GM12878 (cell line): ENCODE data around the gene SUCO. TPM values are rescaled to one million over a fixed set of nuclear protein-coding genes. Genes with fewer than 3 reads are reported as not detected.

Source experiments
- CHD4 ChIP-seq: fragments of 200-600 bp; sonication (generic); IDR thresholded peaks from 2 replicates; pipeline ENCODE4 v1.6.1; 2016; ENCODE audit warnings: mild to moderate bottlenecking
- EP300 ChIP-seq, 2 experiments: fragments of 150-350 bp in 1 of 2; IDR thresholded peaks; 2 replicates each; pipeline ENCODE4 v1.6.1; 2011 to 2012; ENCODE audit warnings: low read depth in 2 of 2, low read length in 2 of 2, borderline replicate concordance in 1 of 2, improper control_type of control experiment in 1 of 2, inconsistent platforms in 1 of 2; ENCODE audit not compliant: control insufficient read depth in 1 of 2
- IKZF2 ChIP-seq, 2 experiments: fragments of 450-650 bp; IDR thresholded peaks; 2 replicates each; pipeline ENCODE4 v1.6.1; 2017; ENCODE audit warnings: mild to moderate bottlenecking in 2 of 2, moderate library complexity in 2 of 2
- IRF4 ChIP-seq: IDR thresholded peaks from 2 replicates; pipeline ENCODE4 v1.6.1; 2011; ENCODE audit warnings: low read depth, low read length
- MTA2 ChIP-seq: fragments of 450-650 bp; IDR thresholded peaks from 2 replicates; pipeline ENCODE4 v1.6.1; 2016; ENCODE audit warnings: low read depth, mild to moderate bottlenecking, moderate library complexity
- MXI1 ChIP-seq: fragments of 150-350 bp; IDR thresholded peaks from 2 replicates; pipeline ENCODE4 v1.6.1; 2011; ENCODE audit warnings: low read depth, mild to moderate bottlenecking, inconsistent platforms, low read length, improper control_type of control experiment
- PAX5 ChIP-seq: IDR thresholded peaks from 2 replicates; pipeline ENCODE4 v1.6.1; 2011; ENCODE audit warnings: low read depth, low read length, borderline replicate concordance
- POLR2A ChIP-seq: IDR thresholded peaks from 2 replicates; pipeline ENCODE4 v1.6.1; 2011; ENCODE audit warnings: low read depth, mild to moderate bottlenecking, low read length
- POLR2AphosphoS5 ChIP-seq: IDR thresholded peaks from 2 replicates; pipeline ENCODE4 v1.6.1; 2011; ENCODE audit warnings: mild to moderate bottlenecking, low read length, inconsistent platforms
- RAD21 ChIP-seq: IDR thresholded peaks from 2 replicates; pipeline ENCODE4 v1.6.1; 2011; ENCODE audit warnings: mild to moderate bottlenecking, low read depth, low read length, moderate library complexity; ENCODE audit not compliant: insufficient read depth
- SPI1 ChIP-seq: IDR thresholded peaks from 2 replicates; pipeline ENCODE4 v1.6.1; 2011; ENCODE audit warnings: low read depth, mild to moderate bottlenecking, low read length, moderate library complexity, borderline replicate concordance; ENCODE audit not compliant: insufficient read depth
- TARDBP ChIP-seq: IDR thresholded peaks from 2 replicates; pipeline ENCODE4 v1.6.1; 2016; ENCODE audit warnings: borderline replicate concordance
- polyA plus RNA-seq, 11 experiments: library from polyadenylated mRNA; depleted of rRNA in 4 of 11; unstranded in 6 of 11; stranded (reverse) in 5 of 11; fragments of >200 nt; fragmentation: Nextera tagmentation in 4 of 11; fragmentation: Illumina TruSeq in 1 of 11; extraction: Ambion mirVana in 4 of 11; extraction: Trizol in 1 of 11; gene quantifications; 1 replicate in 1 of 11; 2 replicates in 10 of 11; pipeline versions ENCODE4 v1.2.1 to v1.2.3, GENCODE V29; 2011 to 2016; ENCODE audit warnings: inconsistent platforms in 2 of 11, missing spikeins in 2 of 11, low read depth in 1 of 11
- total RNA-seq, 4 experiments: library from RNA; depleted of rRNA in 3 of 4; stranded (reverse); fragments of >200 nt in 3 of 4; fragmentation: Illumina TruSeq in 1 of 4; extraction: Trizol in 1 of 4; gene quantifications; 2 replicates each; pipeline versions ENCODE4 v1.2.1 to v1.2.3, GENCODE V29; 2013 to 2021
- TF ChIP-seq, protein P1 (sequence below): fragments of 450-650 bp; formaldehyde crosslinking; IDR thresholded peaks from 2 replicates; pipeline ENCODE4 v1.4.0; 2020; ENCODE audit warnings: mild to moderate bottlenecking, moderate library complexity
- TF ChIP-seq, protein P2 (sequence below): fragments of 450-650 bp; IDR thresholded peaks from 2 replicates; pipeline ENCODE4 v1.6.1; 2017; ENCODE audit warnings: mild to moderate bottlenecking
- TF ChIP-seq, protein P3 (sequence below): fragments of 450-650 bp; formaldehyde crosslinking; IDR thresholded peaks from 2 replicates; pipeline ENCODE4 v1.5.0; 2022; ENCODE audit warnings: mild to moderate bottlenecking, missing genetic modification characterization

Gene SUCO
- total and polyA plus RNA-seq, 10 of the 15 experiments (the other 5 are each of a cell fraction or from before 2014, with no cell fraction given): 1.7 to 15.3 (median 8.4) TPM

DNA sequence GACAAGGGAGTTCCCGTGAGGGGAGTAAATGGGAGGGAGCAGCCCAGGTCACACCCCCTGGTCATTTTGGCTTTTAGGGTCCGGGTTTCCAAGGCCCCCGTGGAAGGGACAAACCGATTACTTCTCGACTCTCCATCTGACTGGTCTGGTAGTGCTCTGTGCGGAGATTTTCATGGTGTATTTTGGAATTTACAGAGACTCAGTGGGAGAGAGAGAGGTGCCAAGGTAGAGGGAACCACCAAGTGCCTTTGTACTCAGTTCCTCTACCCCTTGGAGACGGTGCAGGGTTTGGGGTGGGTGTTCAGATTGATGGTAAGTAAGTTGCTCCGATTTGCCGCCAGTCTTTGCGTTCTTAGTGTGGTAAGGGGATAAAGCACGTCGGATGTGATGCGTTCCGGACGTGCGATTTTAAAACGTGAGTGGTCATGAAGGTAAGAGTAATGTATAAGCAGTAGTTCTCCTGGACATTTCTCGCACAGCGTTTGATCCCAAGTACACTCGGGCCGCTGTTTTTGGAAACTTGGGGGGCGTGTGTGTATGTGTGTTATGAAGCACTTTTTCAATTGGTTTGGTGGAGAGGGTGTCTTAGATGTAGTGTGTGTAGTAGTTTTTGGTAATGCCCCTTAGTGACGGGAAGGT lies 682 bp downstream of the SUCO start (continued):
- TF ChIP-seq EP300 (IDR thresholded peaks at IDR 0.05; ENCODE audit: borderline replicate concordance in 1 of 2, control insufficient read depth in 1 of 2, low read depth in 2 of 2, low read length in 2 of 2) (no peak), SPI1 (0 out of 2 replicates have a peak, but pooled peaks have one; percentile 23), CHD4 (no peak), IKZF2 (IDR thresholded peaks at IDR 0.05) (0 out of 4 replicates have a peak, but pooled peaks have one; percentile 2 to 5), MXI1 (peak; percentile 31; the same call in 1 of the 2 replicates), PAX5 (no peak), RAD21 (no peak), POLR2AphosphoS5 (peak; percentile 13; the same call in 1 of the 2 replicates), POLR2A (no peak), MTA2 (0 out of 2 replicates have a peak, but pooled peaks have one; percentile 12), IRF4 (no peak), TARDBP (no peak)
- TF ChIP-seq, protein P1, sequence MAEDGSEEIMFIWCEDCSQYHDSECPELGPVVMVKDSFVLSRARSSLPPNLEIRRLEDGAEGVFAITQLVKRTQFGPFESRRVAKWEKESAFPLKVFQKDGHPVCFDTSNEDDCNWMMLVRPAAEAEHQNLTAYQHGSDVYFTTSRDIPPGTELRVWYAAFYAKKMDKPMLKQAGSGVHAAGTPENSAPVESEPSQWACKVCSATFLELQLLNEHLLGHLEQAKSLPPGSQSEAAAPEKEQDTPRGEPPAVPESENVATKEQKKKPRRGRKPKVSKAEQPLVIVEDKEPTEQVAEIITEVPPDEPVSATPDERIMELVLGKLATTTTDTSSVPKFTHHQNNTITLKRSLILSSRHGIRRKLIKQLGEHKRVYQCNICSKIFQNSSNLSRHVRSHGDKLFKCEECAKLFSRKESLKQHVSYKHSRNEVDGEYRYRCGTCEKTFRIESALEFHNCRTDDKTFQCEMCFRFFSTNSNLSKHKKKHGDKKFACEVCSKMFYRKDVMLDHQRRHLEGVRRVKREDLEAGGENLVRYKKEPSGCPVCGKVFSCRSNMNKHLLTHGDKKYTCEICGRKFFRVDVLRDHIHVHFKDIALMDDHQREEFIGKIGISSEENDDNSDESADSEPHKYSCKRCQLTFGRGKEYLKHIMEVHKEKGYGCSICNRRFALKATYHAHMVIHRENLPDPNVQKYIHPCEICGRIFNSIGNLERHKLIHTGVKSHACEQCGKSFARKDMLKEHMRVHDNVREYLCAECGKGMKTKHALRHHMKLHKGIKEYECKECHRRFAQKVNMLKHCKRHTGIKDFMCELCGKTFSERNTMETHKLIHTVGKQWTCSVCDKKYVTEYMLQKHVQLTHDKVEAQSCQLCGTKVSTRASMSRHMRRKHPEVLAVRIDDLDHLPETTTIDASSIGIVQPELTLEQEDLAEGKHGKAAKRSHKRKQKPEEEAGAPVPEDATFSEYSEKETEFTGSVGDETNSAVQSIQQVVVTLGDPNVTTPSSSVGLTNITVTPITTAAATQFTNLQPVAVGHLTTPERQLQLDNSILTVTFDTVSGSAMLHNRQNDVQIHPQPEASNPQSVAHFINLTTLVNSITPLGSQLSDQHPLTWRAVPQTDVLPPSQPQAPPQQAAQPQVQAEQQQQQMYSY (CRISPR knock-in tag): no peak
- TF ChIP-seq, protein P2, sequence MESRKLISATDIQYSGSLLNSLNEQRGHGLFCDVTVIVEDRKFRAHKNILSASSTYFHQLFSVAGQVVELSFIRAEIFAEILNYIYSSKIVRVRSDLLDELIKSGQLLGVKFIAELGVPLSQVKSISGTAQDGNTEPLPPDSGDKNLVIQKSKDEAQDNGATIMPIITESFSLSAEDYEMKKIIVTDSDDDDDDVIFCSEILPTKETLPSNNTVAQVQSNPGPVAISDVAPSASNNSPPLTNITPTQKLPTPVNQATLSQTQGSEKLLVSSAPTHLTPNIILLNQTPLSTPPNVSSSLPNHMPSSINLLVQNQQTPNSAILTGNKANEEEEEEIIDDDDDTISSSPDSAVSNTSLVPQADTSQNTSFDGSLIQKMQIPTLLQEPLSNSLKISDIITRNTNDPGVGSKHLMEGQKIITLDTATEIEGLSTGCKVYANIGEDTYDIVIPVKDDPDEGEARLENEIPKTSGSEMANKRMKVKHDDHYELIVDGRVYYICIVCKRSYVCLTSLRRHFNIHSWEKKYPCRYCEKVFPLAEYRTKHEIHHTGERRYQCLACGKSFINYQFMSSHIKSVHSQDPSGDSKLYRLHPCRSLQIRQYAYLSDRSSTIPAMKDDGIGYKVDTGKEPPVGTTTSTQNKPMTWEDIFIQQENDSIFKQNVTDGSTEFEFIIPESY: no peak
- TF ChIP-seq, protein P3, sequence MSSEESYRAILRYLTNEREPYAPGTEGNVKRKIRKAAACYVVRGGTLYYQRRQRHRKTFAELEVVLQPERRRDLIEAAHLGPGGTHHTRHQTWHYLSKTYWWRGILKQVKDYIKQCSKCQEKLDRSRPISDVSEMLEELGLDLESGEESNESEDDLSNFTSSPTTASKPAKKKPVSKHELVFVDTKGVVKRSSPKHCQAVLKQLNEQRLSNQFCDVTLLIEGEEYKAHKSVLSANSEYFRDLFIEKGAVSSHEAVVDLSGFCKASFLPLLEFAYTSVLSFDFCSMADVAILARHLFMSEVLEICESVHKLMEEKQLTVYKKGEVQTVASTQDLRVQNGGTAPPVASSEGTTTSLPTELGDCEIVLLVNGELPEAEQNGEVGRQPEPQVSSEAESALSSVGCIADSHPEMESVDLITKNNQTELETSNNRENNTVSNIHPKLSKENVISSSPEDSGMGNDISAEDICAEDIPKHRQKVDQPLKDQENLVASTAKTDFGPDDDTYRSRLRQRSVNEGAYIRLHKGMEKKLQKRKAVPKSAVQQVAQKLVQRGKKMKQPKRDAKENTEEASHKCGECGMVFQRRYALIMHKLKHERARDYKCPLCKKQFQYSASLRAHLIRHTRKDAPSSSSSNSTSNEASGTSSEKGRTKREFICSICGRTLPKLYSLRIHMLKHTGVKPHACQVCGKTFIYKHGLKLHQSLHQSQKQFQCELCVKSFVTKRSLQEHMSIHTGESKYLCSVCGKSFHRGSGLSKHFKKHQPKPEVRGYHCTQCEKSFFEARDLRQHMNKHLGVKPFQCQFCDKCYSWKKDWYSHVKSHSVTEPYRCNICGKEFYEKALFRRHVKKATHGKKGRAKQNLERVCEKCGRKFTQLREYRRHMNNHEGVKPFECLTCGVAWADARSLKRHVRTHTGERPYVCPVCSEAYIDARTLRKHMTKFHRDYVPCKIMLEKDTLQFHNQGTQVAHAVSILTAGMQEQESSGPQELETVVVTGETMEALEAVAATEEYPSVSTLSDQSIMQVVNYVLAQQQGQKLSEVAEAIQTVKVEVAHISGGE (CRISPR knock-in tag): no peak
